K562 (cell line): ENCODE measurements around the gene ETS1. TPM values are rescaled to one million over a fixed set of nuclear protein-coding genes. Genes with fewer than 3 reads are reported as not detected.

Experiments
- ATAC-seq: fragments of 200-7000 bp; cut with Tn5 transposase; 3 replicates; pipeline ENCODE4 v1.9.1; 2020; ENCODE audit warnings: moderate library complexity
- BruUV-seq: library from RNA; stranded (reverse); fragments of 400-500 nt; replicated peaks from 2 replicates; lab custom pipeline; 2021; lab: Mats Ljungman, UMichigan
- CTCF ChIA-PET: fragments of 300-600 bp; formaldehyde crosslinking; extraction: SDS; loops from one replicate; lab custom pipeline; 2021; ENCODE audit warnings: low intra/inter-chr PET ratio; lab: Yijun Ruan, JAX
- POLR2A ChIA-PET: fragments of 300-600, 350-650 bp; sonication (Branson Sonifier 250); formaldehyde crosslinking; extraction: SDS; loops from one replicate; lab custom pipeline; 2021; ENCODE audit warnings: antibody characterized with exemption, inconsistent platforms; lab: Yijun Ruan, JAX
- DNase-seq, 4 experiments: peaks; one replicate each; pipeline versions ENCODE4 v3.0.0 to v3.0.0-alpha.2; 2011 to 2018; ENCODE audit warnings: low spot score in 3 of 4, mixed read lengths in 3 of 4; ENCODE audit errors: extremely low read depth in 1 of 4
- FAIRE-seq: peaks from 2 replicates; lab custom pipeline; 2011; peaks lifted over from hg19 to GRCh38; lab: Jason Lieb, UNC
- H2AFZ ChIP-seq: 2 replicates; pipeline ENCODE4 v1.6.0; 2011; ENCODE audit warnings: low read depth, low read length, control low read depth, inconsistent platforms
- H3K27ac ChIP-seq: fragments of 200-600 bp; 3 replicates; pipeline ENCODE4 v1.8.0; 2011; ENCODE audit warnings: low read depth, mild to moderate bottlenecking, control low read depth, inconsistent platforms, low read length, moderate library complexity, mixed read lengths; ENCODE audit errors: extremely low read depth
- H3K27me3 ChIP-seq, 2 experiments: fragments of 300-600 bp in 1 of 2; 2 replicates in 1 of 2; 3 replicates in 1 of 2; pipeline versions ENCODE4 v1.6.0 to v1.8.0; 2011; ENCODE audit warnings: inconsistent platforms in 2 of 2, low read length in 2 of 2, mild to moderate bottlenecking in 1 of 2, mixed read lengths in 1 of 2, moderate library complexity in 1 of 2; ENCODE audit not compliant: control insufficient read depth in 2 of 2, insufficient read depth in 2 of 2
- H3K36me3 ChIP-seq: fragments of 300-600 bp; 3 replicates; pipeline ENCODE4 v1.8.0; 2011; ENCODE audit warnings: mild to moderate bottlenecking, low read length, inconsistent platforms; ENCODE audit not compliant: control insufficient read depth, insufficient read depth
- H3K4me1 ChIP-seq, 2 experiments: fragments of 200-600 bp in 1 of 2; replicated peaks in 1 of 2; 2 replicates in 1 of 2; 3 replicates in 1 of 2; pipeline versions ENCODE4 v1.5.1 to v1.8.0; 2011; ENCODE audit warnings: inconsistent platforms in 2 of 2, low read length in 2 of 2, mild to moderate bottlenecking in 1 of 2, mixed read lengths in 1 of 2, moderate library complexity in 1 of 2; ENCODE audit not compliant: control insufficient read depth in 2 of 2, insufficient read depth in 2 of 2
- H3K4me2 ChIP-seq: 2 replicates; pipeline ENCODE4 v1.6.1; 2011; ENCODE audit warnings: low read length, control low read depth, inconsistent platforms, mixed read lengths; ENCODE audit not compliant: insufficient read depth
- H3K4me3 ChIP-seq: fragments of 200-600 bp; sonication (generic), shearing (Covaris generic); 2 replicates; pipeline ENCODE4 v1.5.1; 2016; ENCODE audit warnings: control low read depth, inconsistent platforms
- H3K79me2 ChIP-seq: fragments of 200-600 bp; 3 replicates; pipeline ENCODE4 v1.8.0; 2011; ENCODE audit warnings: low read length, inconsistent platforms; ENCODE audit not compliant: control insufficient read depth, insufficient read depth
- H3K9ac ChIP-seq, 2 experiments: 2 replicates each; pipeline versions ENCODE4 v1.6.0 to v1.6.1; 2011; ENCODE audit warnings: low read depth in 2 of 2, low read length in 2 of 2, control low read depth in 1 of 2, inconsistent platforms in 1 of 2, mild to moderate bottlenecking in 1 of 2, mixed read lengths in 1 of 2; ENCODE audit not compliant: insufficient read depth in 1 of 2
- H3K9me1 ChIP-seq: one replicate; pipeline ENCODE4 v1.6.0; 2011; ENCODE audit warnings: inconsistent platforms, mild to moderate bottlenecking, low read length, moderate library complexity; ENCODE audit not compliant: control insufficient read depth, insufficient read depth
- H3K9me3 ChIP-seq: replicated peaks from 2 replicates; pipeline ENCODE4 v1.5.1; 2011; ENCODE audit warnings: low read depth, low read length, inconsistent platforms; ENCODE audit not compliant: control insufficient read depth, insufficient read depth
- H4K20me1 ChIP-seq: replicated peaks from 2 replicates; pipeline ENCODE4 v1.6.1; 2011; ENCODE audit warnings: low read length, inconsistent platforms, mixed read lengths; ENCODE audit not compliant: control insufficient read depth, insufficient read depth
- FUS ChIP-seq: fragments of 200-400 bp; formaldehyde crosslinking; optimal IDR thresholded peaks from 2 replicates; pipeline ENCODE3; 2017; ENCODE audit warnings: low read depth, low read length
- NCOA4 ChIP-seq: fragments of 450-650 bp; IDR thresholded peaks from 2 replicates; pipeline ENCODE4 v1.6.1; 2018; ENCODE audit warnings: mild to moderate bottlenecking; ENCODE audit not compliant: partially characterized antibody
- ZBTB11 ChIP-seq, 3 experiments: fragments of 200-800 bp in 1 of 3; fragments of 250-450 bp in 1 of 3; fragments of 450-650 bp in 1 of 3; sonication (Bioruptor Pico) in 1 of 3; sonication (Bioruptor generic) in 1 of 3; formaldehyde crosslinking in 1 of 3; IDR thresholded peaks; 2 replicates each; pipeline versions ENCODE4 v1.6.1 to v1.8.0; 2016 to 2022; ENCODE audit warnings: mild to moderate bottlenecking in 2 of 3, missing genetic modification characterization in 2 of 3, missing compliant biosample characterization in 1 of 3, moderate library complexity in 1 of 3
- WGBS: fragments of 100-300 bp; shearing (Covaris generic); methylation state at CpG from one replicate; pipeline ENCODE4 v1.1.6; 2016; ENCODE audit warnings: low coverage, mixed read lengths; ENCODE audit not compliant: insufficient coverage; ENCODE audit errors: missing lambda C conversion rate; 5-methylcytosine and 5-hydroxymethylcytosine counted together
- in situ Hi-C: fragments of 300-500 bp; cut with MboI; formaldehyde crosslinking; loops from 4 replicates; pipeline ENCODE4 v1.15.0; 2018; ENCODE audit warnings: inconsistent platforms, mixed read lengths
- intact Hi-C: fragments of 100-400 bp; cut with micrococcal nuclease; formaldehyde crosslinking; loops from 2 replicates; pipeline ENCODE4 v1.14.2; 2022
- polyA plus RNA-seq, 8 experiments: library from polyadenylated mRNA; depleted of rRNA in 4 of 8; stranded (reverse) in 5 of 8; unstranded in 3 of 8; fragments of >200 nt; fragmentation: Nextera tagmentation in 2 of 8; fragmentation: Illumina TruSeq in 1 of 8; extraction: Ambion mirVana in 2 of 8; extraction: Trizol in 1 of 8; gene quantifications; 2 replicates each; pipeline versions ENCODE4 v1.2.1 to v1.2.3, GENCODE V29; 2011 to 2014; ENCODE audit warnings: inconsistent platforms in 1 of 8, missing spikeins in 1 of 8
- total RNA-seq, 7 experiments: library from RNA; depleted of rRNA in 6 of 7; stranded (reverse); fragments of >200 nt in 6 of 7; fragmentation: Illumina TruSeq in 2 of 7; extraction: Trizol in 2 of 7; gene quantifications; 2 replicates each; pipeline versions ENCODE4 v1.2.1 to v1.2.3, GENCODE V29; 2011 to 2021; ENCODE audit warnings: low replicate concordance in 1 of 7

ETS1 gene
- total and polyA plus RNA-seq, 9 of the 15 experiments (the other 6 are each of a cell fraction or from before 2014, with no cell fraction given): 0.04 to 1.4 (median 0.23) TPM

GRCh38 chr11:128532016-128532571 lies 55.3 kb downstream of the ETS1 start:
- DNase-seq: no peak
- Histone ChIP-seq H3K9ac (no peak overlapping the region), H3K9me3 (no peaks in the 10 kb centered on the region), H3K4me3 (no peak overlapping the region), H3K36me3 (no peaks in the 10 kb centered on the region), H3K9me1 (no peaks in the 10 kb centered on the region), H4K20me1 (no peaks in the 10 kb centered on the region), H3K4me1 (no peaks in the 10 kb centered on the region), H3K79me2 (no peaks in the 10 kb centered on the region), H3K27ac (no peak overlapping the region), H3K27me3 (no peaks in the 10 kb centered on the region), H2AFZ (no peak overlapping the region), H3K4me2 (no peak overlapping the region)
- no peak for TF ChIP-seq ZBTB11 (CRISPR knock-in tag; IDR thresholded peaks at IDR 0.05)
- no peak for TF ChIP-seq NCOA4
- TF ChIP-seq FUS: no peak
- no TSS peak for BruUV-seq
- in situ Hi-C loops (no loop called here), intact Hi-C loops (no loop called here)
- 3% methylated on average over 5 of the region's 5 CpGs for WGBS
- no peak for ATAC-seq
- POLR2A ChIA-PET: no interaction called here
- CTCF ChIA-PET: no interaction called here
- no peak for FAIRE-seq
